Mucosa of stomach (tissue), 1 donor: Measurements from ENCODE around the gene DEPDC1B.
"Not testable (repeated sequence)": the region's sequence is repeated elsewhere in the genome, so short reads cannot be mapped to it uniquely, and the experiment has no call there.

Experiments
- H3K27me3 ChIP-seq: one replicate; pipeline ENCODE4 v1.7.0; 2013; ENCODE audit warnings: mild to moderate bottlenecking, low read length; ENCODE audit not compliant: control insufficient read depth, insufficient read depth
- H3K36me3 ChIP-seq: one replicate; pipeline ENCODE4 v1.7.0; 2013; ENCODE audit warnings: low read length; ENCODE audit not compliant: control insufficient read depth, insufficient read depth
- H3K4me1 ChIP-seq: one replicate; pipeline ENCODE4 v1.7.0; 2013; ENCODE audit warnings: mild to moderate bottlenecking, low read length; ENCODE audit not compliant: control insufficient read depth, insufficient read depth
- H3K4me3 ChIP-seq: one replicate; pipeline ENCODE4 v1.7.0; 2013; ENCODE audit warnings: low read length
- H3K9ac ChIP-seq: one replicate; pipeline ENCODE4 v1.7.0; 2013; ENCODE audit warnings: mild to moderate bottlenecking, low read length, moderate library complexity
- H3K9me3 ChIP-seq: one replicate; pipeline ENCODE4 v1.7.0; 2013; ENCODE audit warnings: mild to moderate bottlenecking, low read length, moderate library complexity; ENCODE audit not compliant: control insufficient read depth
- donor health status: Pancreatic carcinoma.

Gene DEPDC1B

DNA sequence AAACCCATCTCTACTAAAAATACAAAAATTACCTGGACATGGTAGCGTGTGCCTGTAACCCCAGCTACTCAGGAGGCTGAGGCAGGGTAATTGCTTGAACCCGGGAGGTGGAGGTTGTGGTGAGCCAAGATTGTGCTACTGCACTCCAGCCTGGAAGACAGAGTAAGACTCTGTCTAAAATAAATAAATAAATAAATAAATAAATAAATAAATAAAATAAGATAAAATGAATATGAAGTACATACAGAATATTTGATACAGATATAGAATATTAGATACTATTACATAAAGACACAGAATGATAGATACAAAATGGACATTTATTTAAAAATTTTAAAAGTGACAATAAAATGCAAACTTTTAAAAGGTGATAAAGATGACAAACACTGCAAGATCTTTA, 146.7 kb downstream of the DEPDC1B start:
- not testable (repeated sequence) for H3K9ac ChIP-seq, H3K27me3 ChIP-seq, H3K36me3 ChIP-seq, H3K4me3 ChIP-seq, H3K9me3 ChIP-seq, H3K4me1 ChIP-seq

GRCh38 chr5:60551829-60552228, 148.1 kb downstream of the DEPDC1B start:
- H3K4me3 ChIP-seq, result no peak overlapping the region
- H3K9ac ChIP-seq, result no peak overlapping the region
- H3K36me3 ChIP-seq, result no peaks in the 10 kb centered on the region
- no peaks in the 10 kb centered on the region for H3K9me3 ChIP-seq
- no peaks in the 10 kb centered on the region for H3K27me3 ChIP-seq
- no peaks in the 10 kb centered on the region for H3K4me1 ChIP-seq

DNA sequence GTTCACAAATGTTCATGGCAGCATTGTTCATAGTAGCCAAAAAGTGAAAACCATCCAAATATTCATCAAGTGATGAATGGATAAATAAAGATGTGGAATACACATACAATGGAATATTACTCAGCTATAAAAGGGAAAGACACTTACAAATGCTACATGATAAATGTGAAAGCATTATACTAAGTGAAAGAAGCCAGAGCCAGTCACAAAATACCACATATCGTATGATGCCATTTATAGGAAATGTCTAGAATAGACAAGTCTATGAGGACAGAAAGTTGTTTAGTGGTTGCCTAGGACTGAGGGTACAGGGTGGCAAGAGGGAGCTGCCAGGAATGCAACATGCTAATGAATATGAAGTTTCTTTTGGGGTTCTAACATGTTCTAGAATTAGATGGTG, 148.7 kb downstream of the DEPDC1B start:
- H3K9me3 ChIP-seq, result no peaks in the 10 kb centered on the region
- no peaks in the 10 kb centered on the region for H3K4me1 ChIP-seq
- no peak overlapping the region for H3K9ac ChIP-seq
- no peaks in the 10 kb centered on the region for H3K36me3 ChIP-seq
- no peaks in the 10 kb centered on the region for H3K27me3 ChIP-seq
- no peak overlapping the region for H3K4me3 ChIP-seq

DNA sequence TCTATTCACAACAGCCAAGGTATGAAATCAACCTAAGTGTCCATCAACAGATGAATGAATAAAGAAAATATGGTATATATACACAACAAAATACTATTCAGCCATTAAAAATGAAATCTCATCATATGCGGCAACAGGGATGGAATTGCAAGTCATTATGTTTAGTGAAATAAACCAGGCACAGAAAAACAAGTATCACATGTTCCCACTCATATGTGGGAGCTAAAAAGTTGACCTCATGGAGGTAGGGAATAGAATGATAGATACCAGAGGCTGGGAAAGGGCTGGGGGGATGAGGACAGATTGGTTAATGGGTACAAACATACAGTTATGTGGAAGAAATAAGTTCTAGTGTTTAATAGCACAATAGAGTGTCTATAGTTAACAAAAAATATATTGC, 149.7 kb downstream of the DEPDC1B start:
- H3K27me3 ChIP-seq, result no peaks in the 10 kb centered on the region
- H3K9me3 ChIP-seq, result no peaks in the 10 kb centered on the region
- no peak overlapping the region for H3K9ac ChIP-seq
- no peaks in the 10 kb centered on the region for H3K4me1 ChIP-seq
- H3K36me3 ChIP-seq, result no peaks in the 10 kb centered on the region
- no peak overlapping the region for H3K4me3 ChIP-seq

- no peaks in the 10 kb centered on the region for H3K36me3 ChIP-seq
- H3K4me1 ChIP-seq, result no peaks in the 10 kb centered on the region
- no peaks in the 10 kb centered on the region for H3K27me3 ChIP-seq
- no peaks in the 10 kb centered on the region for H3K9me3 ChIP-seq
- no peak overlapping the region for H3K9ac ChIP-seq
- H3K4me3 ChIP-seq, result no peak overlapping the region
Measured at GRCh38 chr5:60549841-60550240, 150.1 kb downstream of the DEPDC1B start.
